ENCODE measurements around the gene AHI1.

AHI1 gene

DNA sequence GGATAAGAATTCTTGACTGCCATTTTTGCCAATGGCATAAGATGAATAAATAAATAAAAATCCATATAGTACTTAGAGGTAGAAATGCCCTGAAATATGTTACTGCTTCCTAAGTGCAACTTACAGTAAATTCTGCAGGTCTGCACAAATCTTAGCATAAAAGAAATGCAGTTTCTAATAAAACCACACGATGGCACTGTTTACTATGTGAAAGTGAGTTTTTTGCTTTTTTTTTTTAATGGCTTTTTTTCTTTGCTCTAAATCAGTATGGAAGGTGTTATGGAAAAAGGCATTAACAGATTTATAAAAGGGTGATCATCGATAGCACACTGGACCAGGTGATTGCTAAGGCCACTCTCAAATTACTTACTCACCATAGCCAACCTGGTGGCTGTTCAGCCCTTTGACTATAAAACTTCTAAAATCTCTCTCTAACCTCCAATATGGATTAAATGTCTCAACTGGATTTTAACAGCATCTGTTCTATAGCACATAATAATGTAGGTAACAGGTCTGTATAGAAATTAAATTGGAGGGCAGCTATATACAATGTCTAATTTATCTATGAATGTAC is 45.8 kb downstream of the AHI1 start:
- DNase-seq (ENCODE audit: low read depth): no peak

DNA sequence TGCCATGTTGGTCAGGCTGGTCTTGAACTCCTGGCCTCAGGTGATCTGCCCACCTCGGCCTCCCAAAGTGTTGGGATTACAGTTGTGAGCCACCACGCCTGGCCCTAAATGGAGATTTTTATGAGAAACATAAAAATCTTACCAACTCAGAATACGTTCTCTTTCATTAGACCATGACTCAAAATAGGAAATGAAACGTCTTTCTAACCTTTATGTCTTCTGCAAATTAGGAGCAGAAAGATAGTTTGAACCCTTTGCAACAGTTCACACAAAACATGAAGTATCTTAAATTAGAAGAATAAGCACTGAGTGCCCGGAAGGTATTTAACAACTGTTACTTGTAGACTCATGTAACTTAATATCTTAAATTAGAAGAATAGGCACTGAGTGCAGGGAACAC is 48.3 kb downstream of the AHI1 start:
- DNase-seq (ENCODE audit: low read depth): no peak

DNA sequence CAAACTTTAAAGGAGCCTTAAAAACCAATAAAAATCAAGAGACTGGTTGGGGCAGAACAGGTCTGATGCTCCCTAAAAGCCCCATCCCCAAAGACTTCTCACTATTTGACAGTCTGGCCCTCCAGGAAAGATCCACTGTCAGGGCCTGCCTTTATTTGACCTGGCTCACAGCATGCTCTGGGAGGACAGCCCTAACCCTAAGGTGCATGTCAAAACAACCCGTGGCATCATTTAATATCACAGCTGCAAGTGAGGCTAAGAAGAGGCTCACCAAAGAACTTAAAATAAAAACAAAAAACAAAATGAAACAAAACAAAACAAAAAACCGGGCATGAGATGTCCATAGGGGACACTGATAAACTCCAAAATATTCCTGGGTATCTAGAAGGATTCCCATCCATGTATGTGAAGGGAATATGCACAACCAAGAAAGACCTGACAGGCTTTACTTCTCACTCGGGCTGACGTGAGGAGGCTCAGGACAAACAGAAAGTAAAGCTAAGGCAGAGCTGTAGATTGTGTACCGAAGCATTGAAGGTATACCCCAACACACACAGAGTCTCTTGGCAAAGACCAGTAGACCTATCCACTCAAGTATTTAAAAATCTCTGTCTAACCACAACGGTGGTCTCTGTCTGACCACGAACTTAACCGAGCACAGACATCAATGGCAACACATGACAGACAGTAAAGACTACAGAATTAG is 57.3 kb downstream of the AHI1 start:
- no peak for DNase-seq (ENCODE audit: low read depth)

DNA sequence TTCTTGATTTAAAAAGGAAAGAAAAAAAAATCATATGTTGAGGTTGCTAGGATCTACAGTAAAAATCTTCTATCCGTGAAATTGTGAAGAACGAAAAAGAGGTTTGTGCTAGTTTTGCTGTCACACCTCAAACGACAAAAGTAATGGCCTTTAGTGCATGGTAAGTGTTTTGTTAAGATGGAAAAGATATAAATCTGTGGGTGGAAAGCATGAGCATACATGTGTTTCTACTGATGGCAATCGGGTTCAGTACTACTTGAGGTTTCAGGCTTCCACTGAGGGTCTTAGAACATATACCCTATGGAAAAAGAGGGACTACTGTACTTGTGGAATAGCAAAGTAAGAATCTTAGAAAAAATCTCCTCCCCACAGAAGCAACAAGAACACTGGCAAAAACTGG is 58.0 kb downstream of the AHI1 start:
- DNase-seq (ENCODE audit: low read depth): no peak

DNA sequence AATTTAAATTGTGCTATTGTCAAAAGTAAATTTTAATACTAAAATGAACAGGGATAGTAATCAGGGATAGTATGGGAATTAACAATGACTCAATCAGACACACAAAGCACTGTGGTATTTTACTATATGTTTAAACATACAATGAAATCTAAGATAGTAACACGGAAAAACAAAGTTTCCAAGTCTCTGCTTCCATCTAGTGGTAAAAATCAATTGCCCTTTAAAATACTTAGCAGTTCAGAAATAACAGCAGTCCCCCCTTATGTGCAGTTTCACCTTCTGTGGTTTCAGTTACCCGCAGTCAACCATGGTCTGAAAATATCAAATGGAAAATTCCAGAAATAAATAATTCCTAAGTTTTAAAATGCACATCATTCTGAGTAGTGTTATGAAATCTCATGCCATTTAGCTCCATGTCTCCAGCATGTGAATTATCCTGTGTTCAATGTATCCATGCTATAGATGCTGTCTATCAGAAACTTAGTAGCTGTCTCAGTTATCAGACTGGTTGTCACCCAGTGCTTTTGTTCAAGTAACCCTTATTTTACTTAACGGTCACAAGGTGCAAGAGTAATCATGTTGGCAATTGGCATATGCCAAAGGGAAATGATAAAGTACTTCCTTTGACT is 58.5 kb downstream of the AHI1 start:
- DNase-seq (ENCODE audit: low read depth): no peak

DNA sequence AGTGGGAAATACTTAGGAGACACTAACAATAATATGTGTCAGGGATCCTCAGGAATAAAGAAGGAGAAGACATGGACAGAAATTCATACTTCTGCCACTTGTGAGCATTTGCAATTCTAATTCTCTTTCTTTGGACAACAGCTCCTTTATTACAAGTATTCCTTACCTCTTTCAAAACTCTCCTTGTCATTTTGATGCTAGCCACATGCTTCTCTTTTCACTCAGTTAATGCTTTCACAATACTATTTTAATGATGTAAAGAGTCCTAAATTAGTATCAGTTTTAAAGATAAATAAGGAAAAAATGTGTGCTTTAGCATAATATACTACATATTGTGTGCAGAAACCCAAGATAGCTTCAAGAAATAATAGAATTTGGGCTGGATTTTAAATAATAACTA is 62.5 kb downstream of the AHI1 start:
- DNase-seq (ENCODE audit: low read depth): no peak

DNA sequence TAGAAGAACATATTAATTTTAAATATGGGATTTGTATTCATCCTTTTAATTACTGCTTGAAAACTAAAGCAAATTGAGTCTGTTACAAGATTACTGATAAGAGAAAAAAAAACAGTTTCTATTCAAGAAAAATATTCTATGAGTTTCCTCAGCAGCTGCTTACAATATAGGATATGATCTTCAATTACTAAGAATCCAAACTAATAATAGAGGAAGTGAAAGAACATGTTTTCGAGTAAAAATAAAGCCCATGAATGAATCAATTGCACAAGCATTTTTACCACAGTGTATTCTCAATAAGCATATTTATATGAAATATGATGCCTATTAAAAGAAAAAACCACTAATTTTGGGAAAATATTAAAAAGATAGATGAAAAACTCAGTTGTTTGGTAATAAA is 63.4 kb downstream of the AHI1 start:
- no peak for DNase-seq (ENCODE audit: low read depth)

DNA sequence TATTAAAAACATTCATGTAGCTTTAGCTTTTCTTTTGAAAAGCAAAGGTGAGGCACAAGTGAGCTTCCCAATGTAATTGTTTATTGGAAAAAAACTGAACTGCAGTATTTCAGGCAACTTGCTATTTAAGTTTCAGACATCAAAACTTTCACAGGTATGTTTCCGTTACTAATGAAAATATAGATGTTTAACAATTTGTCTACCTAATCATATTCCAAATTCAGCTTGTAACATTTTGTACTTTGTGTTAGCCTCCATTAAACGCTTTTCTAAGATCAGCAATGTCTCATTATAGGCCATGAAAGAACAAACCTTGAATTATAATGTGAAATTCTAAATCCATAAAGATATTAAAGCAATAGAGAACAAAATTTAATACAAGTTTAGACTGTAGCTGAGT is 69.5 kb downstream of the AHI1 start:
- no peak for DNase-seq (ENCODE audit: low read depth)

DNA sequence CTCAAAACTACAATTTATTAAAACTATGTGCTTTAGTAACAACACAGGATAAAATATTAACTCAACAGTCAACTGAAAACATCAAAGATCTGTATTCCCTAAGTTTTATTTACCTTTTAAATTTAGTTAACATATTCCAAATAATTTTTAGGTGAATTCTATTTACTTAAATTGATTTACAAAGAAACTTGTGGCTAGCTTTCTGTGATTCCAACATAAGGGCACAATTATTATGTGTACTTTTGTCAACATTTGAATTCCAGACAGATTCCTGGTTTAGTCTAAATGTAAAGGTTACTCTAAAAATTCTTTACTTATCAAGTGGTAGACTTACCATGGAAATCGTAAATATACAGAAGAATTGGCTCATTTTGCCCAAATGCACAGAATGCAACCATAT is 70.7 kb downstream of the AHI1 start:
- no peak for DNase-seq (ENCODE audit: low read depth)

DNA sequence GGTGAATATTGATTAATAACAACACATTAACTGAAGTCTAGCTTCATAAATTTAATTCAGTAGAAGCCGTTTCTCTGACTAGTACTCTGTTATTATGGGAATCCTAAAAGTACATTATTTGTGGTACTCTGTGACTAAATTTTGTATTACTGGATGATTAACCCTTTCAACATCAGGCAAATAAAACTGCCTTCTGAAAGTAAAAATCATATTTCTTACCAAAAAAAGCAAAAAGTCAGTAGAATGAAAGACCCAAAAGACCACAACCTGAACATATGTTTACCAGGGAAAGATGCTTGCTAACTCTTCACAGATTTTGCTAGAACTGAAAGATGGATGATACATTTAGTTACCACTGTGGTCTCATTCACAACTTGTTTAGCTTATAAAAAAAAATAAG is 73.2 kb downstream of the AHI1 start:
- DNase-seq (ENCODE audit: low read depth): no peak

DNA sequence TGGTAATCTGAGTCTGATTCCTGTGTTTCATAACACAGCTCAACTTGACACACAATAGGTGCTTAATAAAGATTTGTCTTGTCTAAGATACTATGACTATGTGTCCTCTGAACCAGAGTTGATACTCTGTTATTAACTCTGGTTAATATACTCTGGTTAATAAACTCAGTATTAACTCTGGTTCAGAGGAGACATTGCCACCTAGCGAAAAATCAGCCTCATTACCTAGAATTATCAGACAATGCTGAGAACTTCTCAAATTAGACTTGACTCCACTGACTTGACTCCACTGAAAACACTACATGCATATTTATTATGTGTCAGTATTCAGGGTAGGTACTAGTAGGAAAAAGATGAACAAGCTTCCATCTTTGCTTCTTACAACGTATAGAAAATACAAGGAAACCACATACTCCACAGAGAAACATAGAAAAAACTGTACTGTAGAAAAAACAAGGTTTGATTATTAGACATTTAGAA is 73.9 kb downstream of the AHI1 start:
- DNase-seq (ENCODE audit: low read depth): no peak

DNA sequence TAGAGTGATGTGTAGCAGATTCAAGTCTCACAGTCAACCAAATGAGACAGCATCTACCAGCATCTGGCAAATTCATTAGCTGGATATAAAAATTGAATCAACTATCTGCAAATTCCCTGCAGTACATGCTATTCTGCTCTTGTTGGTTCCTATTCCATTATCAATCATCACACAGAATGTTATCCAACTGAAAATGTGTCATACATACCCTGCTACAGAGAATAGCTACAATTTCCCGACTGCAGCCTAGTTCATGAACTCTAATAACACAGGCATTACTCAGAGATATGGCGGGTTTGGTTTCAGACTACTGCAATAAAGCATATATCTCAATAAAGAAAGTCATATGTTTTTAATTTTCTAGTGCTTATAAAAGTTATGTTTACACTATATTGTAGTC is 78.4 kb downstream of the AHI1 start:
- DNase-seq (ENCODE audit: low read depth): no peak

DNA sequence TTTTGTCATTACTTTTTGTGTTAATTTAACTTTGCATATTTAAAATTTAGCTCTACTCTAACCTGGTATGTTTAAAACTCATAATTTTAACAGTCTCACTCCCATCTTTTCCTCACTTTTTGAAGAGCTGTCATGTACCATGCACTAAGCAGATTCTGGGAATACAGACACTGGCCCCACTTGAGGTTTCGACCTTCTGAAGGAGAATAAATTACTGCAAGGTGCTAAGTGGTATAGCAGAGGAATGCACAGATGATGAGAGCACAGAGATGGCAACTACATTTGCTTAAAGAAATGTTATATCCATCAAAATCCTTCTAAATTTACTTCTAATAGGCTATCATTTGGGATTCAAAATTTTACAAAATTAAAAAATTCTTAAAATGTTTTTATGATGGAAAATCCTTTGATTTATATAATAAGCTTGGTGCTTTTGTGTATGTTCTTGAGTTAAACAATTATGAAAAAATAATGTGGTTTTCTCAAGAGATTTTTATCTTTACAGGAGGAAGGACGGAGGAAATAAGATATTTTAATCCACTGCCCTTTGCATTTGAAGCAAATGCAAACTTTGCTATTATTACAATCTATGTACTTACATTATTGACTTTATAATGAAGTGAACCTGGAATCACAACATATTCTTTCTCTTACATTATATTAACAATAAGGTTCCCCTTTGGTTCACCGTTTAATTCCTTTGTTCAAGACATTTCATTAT is 79.3 kb downstream of the AHI1 start:
- DNase-seq (ENCODE audit: low read depth): no peak

DNA sequence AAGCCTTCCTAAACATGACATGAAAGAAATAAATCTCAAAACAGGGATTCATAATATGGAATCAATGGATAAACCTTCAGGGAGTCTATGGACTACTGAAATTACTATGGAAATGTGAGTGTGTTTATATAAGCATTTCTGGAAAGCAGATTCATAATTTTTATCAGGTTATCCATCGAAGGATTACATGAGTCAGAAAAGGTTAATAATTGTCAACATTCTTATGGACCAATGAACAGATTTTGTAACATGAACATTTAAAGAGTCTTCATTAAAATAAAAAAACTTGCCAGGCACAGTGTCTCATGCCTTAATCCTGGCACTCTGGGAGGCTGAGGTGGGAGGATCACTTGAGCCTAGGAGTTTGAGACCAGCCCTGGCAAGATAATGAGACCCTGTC is 84.8 kb downstream of the AHI1 start:
- DNase-seq (ENCODE audit: low read depth): no peak

DNA sequence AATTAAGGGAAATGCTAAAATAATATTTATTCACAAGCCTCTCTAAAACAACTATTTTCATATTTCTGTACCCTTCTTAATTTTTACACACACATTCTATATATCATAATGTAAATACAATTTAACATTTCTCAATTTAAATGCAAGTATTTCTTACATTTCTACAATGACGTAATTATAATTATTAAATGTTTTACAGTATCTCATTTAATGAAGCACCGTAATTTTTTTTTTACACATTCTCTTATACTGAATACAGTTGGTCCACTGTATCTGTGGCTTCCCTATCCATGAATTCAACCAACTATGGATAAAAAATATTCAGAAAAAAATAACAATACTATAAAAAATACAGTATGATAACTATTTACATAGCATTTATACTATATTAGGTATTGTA is 85.7 kb downstream of the AHI1 start:
- no peak for DNase-seq (ENCODE audit: low read depth)

DNA sequence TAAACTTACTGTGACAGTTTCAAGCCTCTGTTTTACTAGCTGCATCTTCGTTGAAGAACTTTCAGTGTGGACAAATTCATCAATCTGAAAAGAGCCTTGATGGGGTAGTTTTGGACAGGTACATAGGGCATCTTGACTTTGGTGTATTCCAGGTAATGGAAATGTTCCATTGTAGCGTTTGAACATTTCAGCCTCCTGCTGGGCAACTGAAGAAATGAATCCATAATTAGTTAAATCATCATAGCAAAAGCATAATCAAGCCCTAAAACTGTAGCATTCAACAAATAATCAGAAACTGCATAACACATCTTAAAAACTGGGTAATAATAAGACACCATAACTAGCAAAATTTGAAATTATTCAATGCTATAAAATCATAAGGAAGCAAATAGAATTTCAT is 86.2 kb downstream of the AHI1 start:
- no peak for DNase-seq (ENCODE audit: low read depth)

DNA sequence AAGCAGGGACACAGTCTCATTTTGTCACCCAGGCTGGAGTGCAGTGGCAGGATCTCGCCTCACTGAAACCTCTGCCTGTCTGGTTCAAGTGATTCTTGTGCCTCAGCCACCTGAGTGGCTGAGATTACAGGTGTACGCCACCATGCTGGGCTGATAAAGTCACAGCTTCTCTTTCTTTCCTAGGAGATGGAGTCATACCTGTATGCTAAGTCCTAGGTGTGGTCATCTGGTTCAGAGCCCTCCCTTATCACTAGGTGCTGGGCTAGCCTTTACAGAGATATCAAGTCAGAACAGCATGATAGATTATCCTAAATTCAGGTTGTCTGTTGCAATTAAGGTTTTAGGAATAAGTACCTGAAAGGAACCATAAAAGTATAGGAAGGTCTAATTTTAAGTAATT is 86.7 kb downstream of the AHI1 start:
- DNase-seq (ENCODE audit: low read depth): no peak

DNA sequence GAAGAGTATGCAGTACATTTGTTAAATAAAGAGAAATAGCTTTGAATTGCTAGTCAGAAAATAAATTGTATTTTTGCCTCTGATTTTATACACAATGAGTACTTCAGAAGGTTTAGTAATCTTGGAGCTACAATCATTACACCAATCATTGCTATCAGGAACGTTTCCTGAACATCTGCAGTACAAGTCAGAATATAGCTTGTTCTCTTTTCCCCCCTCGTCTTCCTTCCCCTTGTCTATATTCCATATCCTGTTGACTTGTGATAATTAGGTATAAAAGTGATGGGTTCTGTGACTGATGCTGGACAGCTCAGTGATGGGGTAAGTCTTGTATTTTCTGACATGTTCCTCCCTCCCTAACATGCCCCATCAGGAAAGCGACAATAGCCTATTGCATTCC is 94.0 kb downstream of the AHI1 start:
- DNase-seq (ENCODE audit: low read depth): no peak

DNA sequence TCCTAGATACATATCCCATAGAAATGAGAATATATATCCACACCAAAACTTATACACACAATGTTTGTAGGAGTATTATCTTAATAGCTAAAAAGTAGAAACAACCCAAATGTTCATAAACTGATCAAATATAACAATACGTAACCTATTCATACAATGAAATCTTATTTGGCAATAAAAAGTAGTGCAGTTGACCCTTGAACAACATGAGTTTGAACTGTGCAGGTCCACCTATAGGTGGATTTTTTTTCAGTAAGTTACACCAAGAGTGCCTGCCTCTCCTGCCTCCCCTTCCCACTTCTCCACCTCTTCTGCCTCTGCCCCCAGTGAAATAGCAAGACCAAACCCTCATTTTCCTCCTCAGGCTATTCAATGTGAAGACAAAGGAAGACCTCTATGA is 95.2 kb downstream of the AHI1 start:
- DNase-seq (ENCODE audit: low read depth): no peak

DNA sequence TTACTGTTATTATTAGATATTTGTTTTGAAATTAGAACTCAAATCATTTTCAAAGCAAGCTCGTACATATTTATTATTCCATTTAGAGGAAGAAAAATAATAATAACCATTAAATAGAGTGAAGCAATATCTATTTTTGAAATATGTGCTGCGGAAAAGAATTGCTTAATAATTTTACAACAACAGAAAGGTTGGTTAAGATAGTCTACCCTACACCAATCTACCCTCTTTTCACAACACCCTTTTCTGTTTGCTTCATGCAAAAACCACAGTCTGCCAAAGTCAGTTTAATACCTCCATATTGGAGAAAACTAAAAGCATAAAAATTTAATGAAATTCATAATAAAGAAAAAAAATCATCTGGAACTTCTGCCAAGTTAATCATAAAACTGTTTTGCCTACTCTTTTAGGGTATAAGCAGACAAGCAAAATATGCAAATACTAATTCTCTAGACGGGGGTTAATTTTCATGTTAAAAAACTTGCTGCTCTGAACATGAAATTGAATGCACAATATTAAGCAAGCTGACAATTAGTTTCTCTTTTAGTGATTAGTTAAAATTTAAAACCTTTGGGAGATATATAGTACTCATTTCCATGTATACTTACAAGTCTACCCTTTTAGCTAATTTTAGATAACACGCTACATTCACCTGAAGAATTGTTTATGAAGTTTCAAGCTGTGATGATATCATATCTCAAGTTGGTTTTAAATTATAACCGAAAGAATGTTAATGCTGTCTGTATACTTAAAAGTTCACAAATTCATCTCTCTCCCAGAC is 100.2 kb downstream of the AHI1 start:
- DNase-seq (ENCODE audit: low read depth): no peak

DNA sequence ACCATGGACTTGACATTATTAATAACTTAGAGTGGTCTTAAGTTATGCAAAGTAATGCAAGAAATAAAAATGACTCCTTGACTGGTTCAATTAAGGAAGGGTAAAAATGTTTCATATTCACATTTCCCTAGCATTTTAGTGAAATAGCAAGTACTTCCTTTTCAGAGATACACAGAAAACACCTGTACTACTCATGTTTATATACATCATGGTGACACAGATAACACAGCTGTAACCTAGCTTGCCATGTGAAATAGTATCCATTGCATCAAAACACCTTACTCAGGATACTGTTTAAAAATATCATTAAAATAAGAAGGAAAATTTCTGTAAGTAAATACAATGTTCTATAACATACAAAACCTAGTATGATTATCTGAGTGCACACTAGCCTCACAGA is 102.4 kb downstream of the AHI1 start:
- no peak for DNase-seq (ENCODE audit: low read depth)

DNA sequence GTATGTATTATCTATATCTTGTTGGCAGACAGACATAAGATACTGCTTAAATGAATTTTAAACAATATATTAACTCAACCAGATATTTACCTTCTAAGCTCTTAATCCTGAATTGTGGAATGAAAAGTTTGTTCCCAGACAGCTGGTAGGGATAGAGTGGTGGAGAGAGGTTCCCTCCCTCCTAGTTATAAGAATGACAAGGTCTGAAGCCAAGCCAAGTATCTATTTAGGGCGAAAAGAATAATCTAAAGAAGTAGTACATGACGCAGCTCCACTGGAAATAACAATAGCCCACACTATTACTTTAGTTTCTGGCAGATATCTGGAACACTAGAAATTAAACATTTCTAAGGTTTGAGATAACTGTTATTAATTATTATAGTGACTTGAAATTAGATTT is 104.3 kb downstream of the AHI1 start:
- no peak for DNase-seq (ENCODE audit: low read depth)
